Caco-2 (cell line): ENCODE data around the gene CALB2. TPM values are rescaled to one million over a fixed set of nuclear protein-coding genes. Genes with fewer than 3 reads are reported as not detected.

ENCODE experiments used
- BruUV-seq: library from RNA; stranded (reverse); fragments of 400-500 nt; replicated peaks from 2 replicates; lab custom pipeline; 2021; lab: Mats Ljungman, UMichigan
- CTCF ChIA-PET: fragments of 300-600 bp; sonication (Branson Sonifier 250); formaldehyde crosslinking; loops from one replicate; lab custom pipeline; 2022; ENCODE audit warnings: antibody characterized with exemption; lab: Charles Lee
- POLR2A ChIA-PET: fragments of 300-600 bp; sonication (Branson Sonifier 250); formaldehyde crosslinking; loops from one replicate; lab custom pipeline; 2022; ENCODE audit warnings: antibody characterized with exemption; lab: Charles Lee
- DNase-seq, 2 experiments: peaks; one replicate each; pipeline versions ENCODE4 v3.0.0 to v3.0.0-alpha.2; 2020 to 2022
- H3K27me3 ChIP-seq: replicated peaks from 2 replicates; pipeline ENCODE4 v1.6.0; 2011; ENCODE audit warnings: low read length; ENCODE audit not compliant: control insufficient read depth, insufficient read depth
- H3K36me3 ChIP-seq: 2 replicates; pipeline ENCODE4 v1.5.1; 2011; ENCODE audit warnings: low read length; ENCODE audit not compliant: control insufficient read depth, insufficient read depth
- H3K4me1 ChIP-seq: fragments of 250-450 bp; sonication (Bioruptor Pico); 2 replicates; pipeline ENCODE4 v1.5.1; 2020; ENCODE audit warnings: mild to moderate bottlenecking
- H3K4me3 ChIP-seq: 2 replicates; pipeline ENCODE4 v1.5.1; 2011; ENCODE audit warnings: low read depth, mild to moderate bottlenecking, control low read depth, low read length
- H3K9me3 ChIP-seq: fragments of 250-450 bp; sonication (Bioruptor Pico); 2 replicates; pipeline ENCODE4 v1.5.1; 2020; ENCODE audit warnings: mild to moderate bottlenecking, moderate library complexity
- H3K27ac Mint-ChIP-seq: one replicate; pipeline ENCODE4 v1.8.0; 2022; ENCODE audit warnings: mixed read lengths; ENCODE audit not compliant: unreplicated experiment
- H3K27me3 Mint-ChIP-seq: one replicate; pipeline ENCODE4 v1.8.0; 2022; ENCODE audit warnings: mixed read lengths; ENCODE audit not compliant: insufficient read depth, unreplicated experiment
- H3K36me3 Mint-ChIP-seq: one replicate; pipeline ENCODE4 v1.8.0; 2022; ENCODE audit warnings: mild to moderate bottlenecking, mixed read lengths; ENCODE audit not compliant: insufficient read depth, unreplicated experiment
- H3K4me1 Mint-ChIP-seq: one replicate; pipeline ENCODE4 v1.8.0; 2022; ENCODE audit warnings: low read depth, mixed read lengths; ENCODE audit not compliant: unreplicated experiment
- H3K4me3 Mint-ChIP-seq: one replicate; pipeline ENCODE4 v1.8.0; 2022; ENCODE audit warnings: mild to moderate bottlenecking, moderate library complexity, mixed read lengths; ENCODE audit not compliant: unreplicated experiment
- H3K9me3 Mint-ChIP-seq: one replicate; pipeline ENCODE4 v1.8.0; 2022; ENCODE audit warnings: mixed read lengths; ENCODE audit not compliant: unreplicated experiment
- intact Hi-C: fragments of 100-400 bp; cut with micrococcal nuclease; formaldehyde crosslinking; loops from one replicate; pipeline ENCODE4 v1.10.0; 2022; ENCODE audit not compliant: unreplicated experiment
- total RNA-seq: library from RNA; stranded (reverse); gene quantifications from 2 replicates; pipeline ENCODE4 v1.2.3, GENCODE V29; 2022
- TF ChIP-seq, protein P1 (sequence below), 2 experiments: fragments of 200-600 bp in 1 of 2; IDR thresholded peaks; 1 replicate in 1 of 2; 2 replicates in 1 of 2; pipeline versions ENCODE4 v1.5.1 to v1.8.0; 2011 to 2022; ENCODE audit warnings: antibody characterized with exemption in 1 of 2, control low read depth in 1 of 2, inconsistent platforms in 1 of 2, low read depth in 1 of 2, low read length in 1 of 2, mild to moderate bottlenecking in 1 of 2, moderate library complexity in 1 of 2; ENCODE audit not compliant: insufficient read depth in 1 of 2, severe bottlenecking in 1 of 2, unreplicated experiment in 1 of 2

Gene CALB2
- total RNA-seq, 1 experiment from 2014 or later = not detected

- Histone ChIP-seq H3K4me1 (no peaks in the 10 kb centered on the region), H3K27me3 (no peaks in the 10 kb centered on the region), H3K9me3 (no peaks in the 10 kb centered on the region), H3K4me3 (no peak overlapping the region), H3K36me3 (no peaks in the 10 kb centered on the region)
- H3K27me3 Mint-ChIP-seq = peaks cover 23% of the 10 kb centered on the region
- H3K27ac Mint-ChIP-seq = no peak overlapping the region
- CTCF ChIA-PET = no interaction called here
- no peaks in the 10 kb centered on the region for H3K9me3 Mint-ChIP-seq
- H3K36me3 Mint-ChIP-seq = no peaks in the 10 kb centered on the region
- no peaks in the 10 kb centered on the region for H3K4me1 Mint-ChIP-seq
- TF ChIP-seq, protein P1, sequence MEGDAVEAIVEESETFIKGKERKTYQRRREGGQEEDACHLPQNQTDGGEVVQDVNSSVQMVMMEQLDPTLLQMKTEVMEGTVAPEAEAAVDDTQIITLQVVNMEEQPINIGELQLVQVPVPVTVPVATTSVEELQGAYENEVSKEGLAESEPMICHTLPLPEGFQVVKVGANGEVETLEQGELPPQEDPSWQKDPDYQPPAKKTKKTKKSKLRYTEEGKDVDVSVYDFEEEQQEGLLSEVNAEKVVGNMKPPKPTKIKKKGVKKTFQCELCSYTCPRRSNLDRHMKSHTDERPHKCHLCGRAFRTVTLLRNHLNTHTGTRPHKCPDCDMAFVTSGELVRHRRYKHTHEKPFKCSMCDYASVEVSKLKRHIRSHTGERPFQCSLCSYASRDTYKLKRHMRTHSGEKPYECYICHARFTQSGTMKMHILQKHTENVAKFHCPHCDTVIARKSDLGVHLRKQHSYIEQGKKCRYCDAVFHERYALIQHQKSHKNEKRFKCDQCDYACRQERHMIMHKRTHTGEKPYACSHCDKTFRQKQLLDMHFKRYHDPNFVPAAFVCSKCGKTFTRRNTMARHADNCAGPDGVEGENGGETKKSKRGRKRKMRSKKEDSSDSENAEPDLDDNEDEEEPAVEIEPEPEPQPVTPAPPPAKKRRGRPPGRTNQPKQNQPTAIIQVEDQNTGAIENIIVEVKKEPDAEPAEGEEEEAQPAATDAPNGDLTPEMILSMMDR (IDR thresholded peaks at IDR 0.05; ENCODE audit: insufficient read depth in 1 of 2, low read depth in 1 of 2, low read length in 1 of 2, severe bottlenecking in 1 of 2, unreplicated experiment in 1 of 2) = no peak
- intact Hi-C loops = no loop called here
- POLR2A ChIA-PET = no interaction called here
- no TSS peak for BruUV-seq
- no peak for DNase-seq
- H3K4me3 Mint-ChIP-seq = no peak overlapping the region
Measured at GRCh38 chr16:71369494-71369893, 11.0 kb downstream of the CALB2 start.

DNA sequence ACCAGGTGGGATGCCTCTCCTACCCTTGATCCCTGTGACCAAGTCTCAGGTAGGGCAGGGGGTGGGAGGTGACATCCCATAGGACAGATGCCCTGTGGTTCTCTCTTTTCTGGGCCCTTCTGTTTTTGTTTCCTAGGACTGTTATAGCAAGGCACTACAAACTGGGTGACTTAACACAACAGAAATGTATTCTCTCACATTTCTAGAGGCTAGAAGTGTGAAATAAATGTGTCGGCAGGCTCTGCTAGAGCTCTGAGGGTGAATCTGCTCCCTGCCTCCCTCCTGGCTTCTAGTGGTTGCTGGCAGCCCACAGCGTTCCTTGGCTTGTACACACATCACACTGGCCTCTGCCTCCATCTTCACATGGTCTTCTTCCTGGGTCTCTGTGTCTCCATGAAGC, 12.7 kb downstream of the CALB2 start:
- Mint-ChIP-seq H3K27me3 (peaks cover 25% of the 10 kb centered on the region), H3K4me1 (no peaks in the 10 kb centered on the region), H3K36me3 (no peaks in the 10 kb centered on the region), H3K4me3 (no peak overlapping the region), H3K9me3 (no peaks in the 10 kb centered on the region), H3K27ac (no peak overlapping the region)
- POLR2A ChIA-PET = no interaction called here
- no peak for DNase-seq
- no peaks in the 10 kb centered on the region for H3K9me3 ChIP-seq
- CTCF ChIA-PET = no interaction called here
- TF ChIP-seq, protein P1 (IDR thresholded peaks at IDR 0.05; ENCODE audit: insufficient read depth in 1 of 2, low read depth in 1 of 2, low read length in 1 of 2, severe bottlenecking in 1 of 2, unreplicated experiment in 1 of 2) = no peak
- H3K4me1 ChIP-seq = no peaks in the 10 kb centered on the region
- no TSS peak for BruUV-seq
- intact Hi-C loops = no loop called here
- no peak overlapping the region for H3K4me3 ChIP-seq
- no peaks in the 10 kb centered on the region for H3K36me3 ChIP-seq
- H3K27me3 ChIP-seq = no peaks in the 10 kb centered on the region

DNA sequence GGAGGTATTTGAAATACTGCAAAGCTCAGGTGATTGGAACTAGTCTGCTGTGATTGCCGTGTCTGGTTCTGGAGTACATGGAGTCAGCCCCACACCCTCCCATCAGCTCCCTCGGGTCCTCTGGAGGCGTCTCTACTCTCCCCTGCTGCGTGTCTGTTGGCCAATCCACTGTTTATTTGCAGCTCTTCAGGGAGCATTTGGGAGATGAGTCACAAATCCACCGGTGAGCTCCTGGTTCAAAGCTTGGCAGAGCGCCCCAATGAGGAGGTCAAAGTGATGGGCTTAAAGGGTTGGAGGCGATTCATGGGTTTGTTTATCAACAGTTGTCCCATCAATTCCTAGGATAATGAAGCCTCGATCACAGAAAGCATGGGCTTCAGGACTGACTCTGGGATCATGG, 14.6 kb downstream of the CALB2 start:
- CTCF ChIA-PET = no interaction called here

More for the DNA sequence above, 14.6 kb downstream of the CALB2 start:
- Histone ChIP-seq H3K27me3 (no peaks in the 10 kb centered on the region), H3K9me3 (no peaks in the 10 kb centered on the region), H3K4me1 (no peaks in the 10 kb centered on the region), H3K36me3 (no peaks in the 10 kb centered on the region), H3K4me3 (no peak overlapping the region)
- intact Hi-C loops = no loop called here
- no peak overlapping the region for H3K27ac Mint-ChIP-seq
- H3K4me1 Mint-ChIP-seq = no peaks in the 10 kb centered on the region
- no peaks in the 10 kb centered on the region for H3K9me3 Mint-ChIP-seq
- H3K27me3 Mint-ChIP-seq = peaks cover 32% of the 10 kb centered on the region
- H3K4me3 Mint-ChIP-seq = no peak overlapping the region
- POLR2A ChIA-PET = no interaction called here
- no peaks in the 10 kb centered on the region for H3K36me3 Mint-ChIP-seq
- BruUV-seq = no TSS peak
- DNase-seq = no peak
- TF ChIP-seq, protein P1 (IDR thresholded peaks at IDR 0.05; ENCODE audit: insufficient read depth in 1 of 2, low read depth in 1 of 2, low read length in 1 of 2, severe bottlenecking in 1 of 2, unreplicated experiment in 1 of 2) = no peak
